ENCODE results near the gene MTMR1.

DNA sequence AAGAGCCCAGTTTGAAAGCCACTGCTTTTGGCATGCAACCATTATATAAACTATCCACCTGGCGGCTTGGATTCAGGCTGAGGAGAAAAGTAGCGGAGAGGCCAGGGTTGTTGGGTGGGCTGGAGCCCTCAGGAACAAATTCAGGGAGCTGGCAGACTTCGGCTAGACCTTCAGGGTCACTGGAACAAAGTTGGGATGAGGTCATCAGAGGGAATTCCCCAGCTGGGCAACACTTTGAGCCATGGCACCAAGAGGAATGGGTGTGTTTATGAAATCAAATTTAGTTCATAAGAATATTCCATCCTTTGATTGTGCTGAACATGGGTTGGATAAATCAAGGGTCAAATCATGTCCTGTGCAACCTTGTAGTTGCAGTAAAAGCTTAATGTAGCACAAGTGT lies 22.0 kb downstream of the MTMR1 start:
- TF ChIP-seq, protein P1, sequence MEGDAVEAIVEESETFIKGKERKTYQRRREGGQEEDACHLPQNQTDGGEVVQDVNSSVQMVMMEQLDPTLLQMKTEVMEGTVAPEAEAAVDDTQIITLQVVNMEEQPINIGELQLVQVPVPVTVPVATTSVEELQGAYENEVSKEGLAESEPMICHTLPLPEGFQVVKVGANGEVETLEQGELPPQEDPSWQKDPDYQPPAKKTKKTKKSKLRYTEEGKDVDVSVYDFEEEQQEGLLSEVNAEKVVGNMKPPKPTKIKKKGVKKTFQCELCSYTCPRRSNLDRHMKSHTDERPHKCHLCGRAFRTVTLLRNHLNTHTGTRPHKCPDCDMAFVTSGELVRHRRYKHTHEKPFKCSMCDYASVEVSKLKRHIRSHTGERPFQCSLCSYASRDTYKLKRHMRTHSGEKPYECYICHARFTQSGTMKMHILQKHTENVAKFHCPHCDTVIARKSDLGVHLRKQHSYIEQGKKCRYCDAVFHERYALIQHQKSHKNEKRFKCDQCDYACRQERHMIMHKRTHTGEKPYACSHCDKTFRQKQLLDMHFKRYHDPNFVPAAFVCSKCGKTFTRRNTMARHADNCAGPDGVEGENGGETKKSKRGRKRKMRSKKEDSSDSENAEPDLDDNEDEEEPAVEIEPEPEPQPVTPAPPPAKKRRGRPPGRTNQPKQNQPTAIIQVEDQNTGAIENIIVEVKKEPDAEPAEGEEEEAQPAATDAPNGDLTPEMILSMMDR (conservative IDR thresholded peaks at IDR 0.05 in 1 of 2, IDR thresholded peaks at IDR 0.05 in 1 of 2; ENCODE audit: extremely low read depth in 1 of 2, insufficient read depth in 1 of 2, low read depth in 1 of 2, low read length in 2 of 2): no peak
- TF ChIP-seq EZH2 (IDR thresholded peaks at IDR 0.05; ENCODE audit: borderline replicate concordance, low read length): no peak

Measured in mammary epithelial cell (primary cell).